NCI-H128 (cell line): ENCODE data around the gene GNPTAB.

Experiments
- DNase-seq: peaks from one replicate; lab custom pipeline; 2025; ENCODE audit not compliant: unreplicated experiment; lab: John Stamatoyannopoulos, UW

The GNPTAB gene

GRCh38 chr12:101773650-101774162 lies 57.1 kb downstream of the GNPTAB start:
- DNase-seq, result no peak

- DNase-seq, result no peak
Observed at GRCh38 chr12:101772012-101772775, 58.6 kb downstream of the GNPTAB start.

GRCh38 chr12:101769865-101770264 lies 60.9 kb downstream of the GNPTAB start:
- no peak for DNase-seq

- DNase-seq, result no peak
Observed at GRCh38 chr12:101768781-101769180, 62.0 kb downstream of the GNPTAB start.

GRCh38 chr12:101767537-101767936 lies 63.2 kb downstream of the GNPTAB start:
- DNase-seq, result no peak

GRCh38 chr12:101764051-101764792 lies 66.5 kb downstream of the GNPTAB start:
- DNase-seq, result no peak

GRCh38 chr12:101763246-101763931 lies 67.4 kb downstream of the GNPTAB start:
- no peak for DNase-seq

GRCh38 chr12:101761781-101762180 lies 69.0 kb downstream of the GNPTAB start:
- no peak for DNase-seq

- DNase-seq, result no peak
Observed at GRCh38 chr12:101761350-101761749, 69.4 kb downstream of the GNPTAB start.

GRCh38 chr12:101759396-101760047 lies 71.2 kb downstream of the GNPTAB start:
- no peak for DNase-seq

GRCh38 chr12:101750152-101750551 lies 80.6 kb downstream of the GNPTAB start:
- no peak for DNase-seq

GRCh38 chr12:101749657-101750056 lies 81.1 kb downstream of the GNPTAB start:
- DNase-seq, result no peak

- no peak for DNase-seq
Observed at GRCh38 chr12:101748907-101749306, 81.9 kb downstream of the GNPTAB start.

- DNase-seq, result no peak
Observed at GRCh38 chr12:101747697-101748096, 83.1 kb downstream of the GNPTAB start.

- DNase-seq, result no peak
Observed at GRCh38 chr12:101746661-101747060, 84.1 kb downstream of the GNPTAB start.

- DNase-seq, result no peak
Observed at GRCh38 chr12:101746196-101746595, 84.6 kb downstream of the GNPTAB start.

- no peak for DNase-seq
Observed at GRCh38 chr12:101745481-101745880, 85.3 kb downstream of the GNPTAB start.

GRCh38 chr12:101743724-101744472 lies 86.9 kb downstream of the GNPTAB start:
- no peak for DNase-seq

GRCh38 chr12:101743242-101743641 lies 87.5 kb downstream of the GNPTAB start:
- no peak for DNase-seq

GRCh38 chr12:101740980-101741379 lies 89.8 kb downstream of the GNPTAB start:
- DNase-seq, result no peak
